ENCODE measurements around the gene METTL26.

DNA sequence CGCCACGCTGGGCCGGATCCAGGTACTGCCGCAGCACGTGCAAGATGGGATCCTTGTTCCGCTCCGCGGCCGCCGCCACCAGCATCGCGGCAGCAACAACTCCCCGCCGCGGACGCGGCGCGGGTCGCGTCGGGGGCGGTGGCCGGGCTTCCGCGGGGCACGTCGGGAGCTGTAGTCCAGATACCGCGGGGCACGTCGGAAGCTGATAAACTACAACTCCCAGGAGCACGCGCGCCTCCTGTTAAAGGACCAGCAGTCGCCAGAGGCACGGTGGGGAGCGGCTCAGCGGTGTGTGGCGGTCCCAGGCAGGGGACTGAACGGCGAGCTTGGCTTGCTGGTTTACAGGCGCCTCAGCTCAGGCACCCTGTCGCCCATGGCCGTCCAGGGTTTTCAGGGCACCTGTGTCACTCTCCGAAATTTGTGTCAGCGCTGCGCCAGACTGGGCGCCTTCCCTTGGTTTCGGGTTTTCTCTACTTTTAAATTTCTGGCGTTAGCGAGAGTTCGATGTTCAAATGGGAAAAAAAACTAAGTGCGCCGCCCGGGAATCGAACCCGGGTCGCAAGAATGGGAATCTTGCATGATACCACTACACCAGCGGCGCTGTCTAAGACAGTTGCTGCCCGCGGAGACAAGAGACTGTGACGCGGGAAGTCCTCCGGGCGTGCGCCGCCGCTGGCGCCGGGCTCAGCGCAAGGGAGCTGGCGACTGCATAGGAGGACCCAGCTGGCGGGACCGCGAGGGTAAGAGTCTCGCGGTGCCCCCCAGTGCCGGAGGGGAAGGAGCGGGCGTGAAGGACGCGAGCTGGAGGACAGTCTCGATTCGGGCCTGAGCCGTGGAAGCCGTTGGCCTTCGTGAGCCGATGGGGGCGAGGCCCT lies at the start of gene METTL26:
- TF ChIP-seq EZH2 (IDR thresholded peaks at IDR 0.05) (no peak), POLR2AphosphoS5 (IDR thresholded peaks at IDR 0.05; ENCODE audit: borderline replicate concordance, low read depth, low read length) (peak; percentile 86; the same call in 1 of the 2 replicates)
